Measurements from ENCODE around the gene PTPN4. TPM values are rescaled to one million over a fixed set of nuclear protein-coding genes. Genes with fewer than 3 reads are reported as not detected.

Gene PTPN4
- total RNA-seq, 2 donors from 2014 or later: 23.7 to 65.3 TPM

GRCh38 chr2:119758881-119759450 is 756 bp upstream of the PTPN4 start:
- Histone ChIP-seq H3K36me3 (no peaks in the 10 kb centered on the region), H3K27me3 (replicated peaks; ENCODE audit: insufficient read depth) (no peaks in the 10 kb centered on the region), H3K9me3 (no peaks in the 10 kb centered on the region), H3K27ac (peak overlapping the region; percentile 87 to 93), H3K4me1 (replicated peaks) (no peaks in the 10 kb centered on the region), H3K4me3 (peak overlapping the region; percentile 77 to 88)
- WGBS: 38% methylated on average over 13 of the region's 13 CpGs
- TF ChIP-seq POLR2AphosphoS5 (IDR thresholded peaks at IDR 0.05) (no peak), POLR2A (IDR thresholded peaks at IDR 0.05) (no peak)
- TF ChIP-seq, protein P1, sequence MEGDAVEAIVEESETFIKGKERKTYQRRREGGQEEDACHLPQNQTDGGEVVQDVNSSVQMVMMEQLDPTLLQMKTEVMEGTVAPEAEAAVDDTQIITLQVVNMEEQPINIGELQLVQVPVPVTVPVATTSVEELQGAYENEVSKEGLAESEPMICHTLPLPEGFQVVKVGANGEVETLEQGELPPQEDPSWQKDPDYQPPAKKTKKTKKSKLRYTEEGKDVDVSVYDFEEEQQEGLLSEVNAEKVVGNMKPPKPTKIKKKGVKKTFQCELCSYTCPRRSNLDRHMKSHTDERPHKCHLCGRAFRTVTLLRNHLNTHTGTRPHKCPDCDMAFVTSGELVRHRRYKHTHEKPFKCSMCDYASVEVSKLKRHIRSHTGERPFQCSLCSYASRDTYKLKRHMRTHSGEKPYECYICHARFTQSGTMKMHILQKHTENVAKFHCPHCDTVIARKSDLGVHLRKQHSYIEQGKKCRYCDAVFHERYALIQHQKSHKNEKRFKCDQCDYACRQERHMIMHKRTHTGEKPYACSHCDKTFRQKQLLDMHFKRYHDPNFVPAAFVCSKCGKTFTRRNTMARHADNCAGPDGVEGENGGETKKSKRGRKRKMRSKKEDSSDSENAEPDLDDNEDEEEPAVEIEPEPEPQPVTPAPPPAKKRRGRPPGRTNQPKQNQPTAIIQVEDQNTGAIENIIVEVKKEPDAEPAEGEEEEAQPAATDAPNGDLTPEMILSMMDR (IDR thresholded peaks at IDR 0.05): no peak
- intact Hi-C loops (cut with DNase I): loop anchor here (2.0 to 10.0 kb wide), 3 partner anchors 63 to 254 kb away; partner anchors contain the start of gene EPB41L5
- no peak for DNase-seq (ENCODE audit: low spot score)

GRCh38 chr2:119760237-119760955 is 674 bp downstream of the PTPN4 start:
- under 1% methylated on average over 31 of the region's 37 CpGs for WGBS
- peak overlapping the region; percentile 77 to 88 for H3K4me3 ChIP-seq
- no peaks in the 10 kb centered on the region for H3K4me1 ChIP-seq (replicated peaks)
- DNase-seq (ENCODE audit: low spot score): no peak
- no peaks in the 10 kb centered on the region for H3K36me3 ChIP-seq
- intact Hi-C loops (cut with DNase I): loop anchor here (5.0 kb wide), 1 partner anchor 52 kb away; no protein-coding TSS in a partner anchor
- H3K9me3 ChIP-seq: no peaks in the 10 kb centered on the region
- H3K27ac ChIP-seq: peak overlapping the region; percentile 87 to 93
- TF ChIP-seq, protein P1 (IDR thresholded peaks at IDR 0.05): no peak
- TF ChIP-seq POLR2AphosphoS5 (IDR thresholded peaks at IDR 0.05): no peak
- no peaks in the 10 kb centered on the region for H3K27me3 ChIP-seq (replicated peaks; ENCODE audit: insufficient read depth)

- TF ChIP-seq, protein P1 (IDR thresholded peaks at IDR 0.05): no peak
- TF ChIP-seq POLR2AphosphoS5 (IDR thresholded peaks at IDR 0.05): no peak
- no peak for TF ChIP-seq POLR2A (IDR thresholded peaks at IDR 0.05)
- Histone ChIP-seq H3K27ac (peak overlapping the region in 1 of 2 donors; percentile 19), H3K9me3 (no peaks in the 10 kb centered on the region), H3K4me3 (peak overlapping the region; percentile 77 to 88), H3K27me3 (replicated peaks; ENCODE audit: insufficient read depth) (no peaks in the 10 kb centered on the region), H3K4me1 (replicated peaks) (no peaks in the 10 kb centered on the region), H3K36me3 (no peaks in the 10 kb centered on the region)
- 5% methylated on average over 4 of the region's 4 CpGs for WGBS
- intact Hi-C loops (cut with DNase I): loop anchor here (5.0 kb wide), 1 partner anchor 51 kb away; no protein-coding TSS in a partner anchor
- DNase-seq (ENCODE audit: low spot score): no peak
Measured at GRCh38 chr2:119760956-119761275, 1.2 kb downstream of the PTPN4 start.

GRCh38 chr2:119764832-119765231 is 5.1 kb downstream of the PTPN4 start:
- Histone ChIP-seq H3K27ac (no peak overlapping the region), H3K4me3 (no peak overlapping the region), H3K27me3 (replicated peaks; ENCODE audit: insufficient read depth) (no peaks in the 10 kb centered on the region), H3K4me1 (replicated peaks) (no peaks in the 10 kb centered on the region), H3K9me3 (no peaks in the 10 kb centered on the region), H3K36me3 (no peaks in the 10 kb centered on the region)
- intact Hi-C loops (cut with DNase I): loop anchor here (5.0 kb wide), 1 partner anchor 47 kb away; no protein-coding TSS in a partner anchor
- no peak for DNase-seq (ENCODE audit: low spot score)
- WGBS: 92% methylated on average over 4 of the region's 4 CpGs
- TF ChIP-seq, protein P1 (IDR thresholded peaks at IDR 0.05): no peak
- TF ChIP-seq POLR2AphosphoS5 (IDR thresholded peaks at IDR 0.05): no peak
- no peak for TF ChIP-seq POLR2A (IDR thresholded peaks at IDR 0.05)
